ENCODE data around the gene TMEM52.

TMEM52 gene

DNA sequence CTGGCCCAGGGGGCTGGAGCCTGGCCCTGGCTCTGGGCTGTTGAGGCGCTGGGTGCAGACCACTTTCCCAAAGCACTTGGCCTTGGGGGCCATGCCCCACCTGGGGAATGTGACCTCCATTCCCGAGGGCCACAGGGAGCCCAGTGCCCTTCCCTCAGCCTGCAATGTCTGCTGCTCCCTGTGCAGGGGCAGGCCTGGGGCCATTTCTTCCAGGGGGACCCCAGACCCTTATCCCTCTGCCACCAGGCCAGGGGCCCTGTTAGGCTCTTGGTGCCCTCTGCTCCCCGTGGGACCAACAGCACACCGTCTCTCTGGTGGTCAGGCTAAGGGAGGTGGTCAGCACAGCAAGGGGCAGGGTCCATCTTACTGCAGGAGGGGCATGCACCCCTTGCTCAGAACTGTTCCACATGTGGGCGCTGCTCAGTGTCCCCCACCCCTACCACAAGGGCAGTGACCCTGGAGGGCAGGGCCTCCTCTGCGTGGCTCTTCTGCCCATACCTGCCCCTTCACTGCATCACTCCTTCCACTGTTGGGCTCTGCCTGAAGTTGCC lies 1.1 kb upstream of the TMEM52 start:
- H3K36me3 Mint-ChIP-seq (ENCODE audit: low read depth), result no peaks in the 10 kb centered on the region
- H3K27ac Mint-ChIP-seq, result no peak overlapping the region
- DNase-seq, result no peak
- H3K9me3 Mint-ChIP-seq, result no peaks in the 10 kb centered on the region
- TF ChIP-seq, protein P1, sequence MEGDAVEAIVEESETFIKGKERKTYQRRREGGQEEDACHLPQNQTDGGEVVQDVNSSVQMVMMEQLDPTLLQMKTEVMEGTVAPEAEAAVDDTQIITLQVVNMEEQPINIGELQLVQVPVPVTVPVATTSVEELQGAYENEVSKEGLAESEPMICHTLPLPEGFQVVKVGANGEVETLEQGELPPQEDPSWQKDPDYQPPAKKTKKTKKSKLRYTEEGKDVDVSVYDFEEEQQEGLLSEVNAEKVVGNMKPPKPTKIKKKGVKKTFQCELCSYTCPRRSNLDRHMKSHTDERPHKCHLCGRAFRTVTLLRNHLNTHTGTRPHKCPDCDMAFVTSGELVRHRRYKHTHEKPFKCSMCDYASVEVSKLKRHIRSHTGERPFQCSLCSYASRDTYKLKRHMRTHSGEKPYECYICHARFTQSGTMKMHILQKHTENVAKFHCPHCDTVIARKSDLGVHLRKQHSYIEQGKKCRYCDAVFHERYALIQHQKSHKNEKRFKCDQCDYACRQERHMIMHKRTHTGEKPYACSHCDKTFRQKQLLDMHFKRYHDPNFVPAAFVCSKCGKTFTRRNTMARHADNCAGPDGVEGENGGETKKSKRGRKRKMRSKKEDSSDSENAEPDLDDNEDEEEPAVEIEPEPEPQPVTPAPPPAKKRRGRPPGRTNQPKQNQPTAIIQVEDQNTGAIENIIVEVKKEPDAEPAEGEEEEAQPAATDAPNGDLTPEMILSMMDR (IDR thresholded peaks at IDR 0.05), result no peak
- H3K27me3 Mint-ChIP-seq (ENCODE audit: low read depth, poor library complexity), result peaks cover 13% of the 10 kb centered on the region
- no peak overlapping the region for H3K4me3 Mint-ChIP-seq
- peaks cover 28% of the 10 kb centered on the region for H3K4me1 Mint-ChIP-seq

DNA sequence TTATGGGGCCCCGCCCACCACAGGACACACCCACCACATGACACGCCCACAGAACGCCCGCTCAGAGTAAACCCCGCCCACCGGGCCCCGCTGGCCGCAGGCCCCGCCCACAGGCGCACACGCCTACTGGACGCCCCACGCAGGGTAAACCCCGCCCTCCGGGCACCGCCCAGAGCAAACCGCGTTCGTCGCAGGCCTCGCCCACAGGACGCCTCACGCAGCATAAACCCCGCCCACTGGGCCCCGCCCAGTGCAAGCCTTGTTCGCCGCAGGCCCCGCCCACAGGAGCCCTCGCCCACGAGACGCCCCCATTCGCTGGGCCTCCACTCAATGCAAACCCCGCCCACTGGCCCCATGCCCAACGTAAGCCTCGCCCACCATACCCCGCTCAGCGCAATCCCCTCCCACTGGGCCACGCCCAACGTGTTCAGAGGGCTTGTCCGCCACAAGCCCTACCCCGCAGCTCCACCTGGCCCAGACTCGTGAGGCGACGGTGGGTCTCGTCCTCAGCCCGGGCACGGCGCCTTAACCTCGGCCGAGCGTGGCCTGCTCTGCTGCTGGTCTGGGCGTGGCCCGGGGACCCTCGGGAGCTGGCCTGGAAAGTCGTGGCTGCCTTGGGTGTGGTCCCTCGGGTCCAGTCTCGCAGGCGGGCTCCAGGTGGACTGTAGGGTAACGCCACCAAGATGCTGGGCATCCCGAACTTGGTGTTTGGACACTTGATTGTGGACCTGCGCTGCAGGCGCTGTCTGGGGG lies 401 bp upstream of the TMEM52 start:
- no peak overlapping the region for H3K27ac Mint-ChIP-seq
- H3K36me3 Mint-ChIP-seq (ENCODE audit: low read depth), result no peaks in the 10 kb centered on the region
- H3K4me3 Mint-ChIP-seq, result peak overlapping the region; percentile 45
- no peaks in the 10 kb centered on the region for H3K9me3 Mint-ChIP-seq
- TF ChIP-seq, protein P1 (IDR thresholded peaks at IDR 0.05), result no peak
- H3K4me1 Mint-ChIP-seq, result peaks cover 29% of the 10 kb centered on the region
- H3K27me3 Mint-ChIP-seq (ENCODE audit: low read depth, poor library complexity), result peaks cover 14% of the 10 kb centered on the region
- DNase-seq, result peak; percentile 100

DNA sequence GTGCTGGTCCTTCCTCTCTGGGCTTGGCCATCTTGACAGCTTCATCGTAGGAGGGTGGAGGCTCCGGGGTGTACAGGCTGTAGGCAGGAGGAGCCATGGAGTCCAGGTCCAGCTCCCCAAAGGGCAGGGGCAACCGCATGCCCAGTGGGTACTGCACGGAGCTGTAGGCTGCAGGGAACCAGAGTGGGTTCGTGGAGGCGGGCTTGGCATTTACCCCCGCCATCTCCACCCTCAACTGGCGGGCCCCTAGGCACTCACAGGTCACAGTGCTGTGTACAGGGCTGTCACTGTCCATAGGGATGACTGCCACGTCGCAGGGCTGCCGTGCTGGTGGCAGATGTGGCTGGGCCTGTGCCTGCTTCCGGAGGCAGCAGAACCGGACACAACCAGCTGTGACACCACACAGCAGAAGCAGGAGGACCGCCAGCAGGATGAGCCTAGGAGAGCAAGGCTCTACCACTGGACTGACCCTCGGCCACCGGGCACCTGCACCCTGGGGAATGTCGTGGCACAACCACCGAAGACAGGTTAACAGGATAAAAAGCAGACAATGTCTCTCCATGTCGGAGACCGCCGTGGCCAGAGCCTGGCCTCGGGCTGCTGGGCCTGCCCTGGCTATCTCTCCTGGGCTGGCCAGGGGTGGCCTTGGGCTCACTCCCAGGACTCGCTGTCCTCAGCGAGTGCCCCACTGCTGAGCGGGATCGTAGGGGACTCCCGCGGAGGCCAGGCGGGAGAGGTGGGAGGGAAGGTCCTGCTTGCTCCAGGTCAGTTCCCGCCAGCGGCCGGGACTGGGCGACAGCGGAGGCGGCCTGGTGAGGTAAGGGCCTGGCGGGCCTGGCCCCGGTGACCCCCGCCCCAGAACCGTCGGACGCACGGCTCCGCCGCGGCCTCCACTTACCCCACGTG lies 831 bp downstream of the TMEM52 start:
- Mint-ChIP-seq H3K9me3 (no peaks in the 10 kb centered on the region), H3K4me1 (peaks cover 38% of the 10 kb centered on the region), H3K27ac (no peak overlapping the region), H3K36me3 (ENCODE audit: low read depth) (no peaks in the 10 kb centered on the region), H3K27me3 (ENCODE audit: low read depth, poor library complexity) (peaks cover 14% of the 10 kb centered on the region), H3K4me3 (peak overlapping the region; percentile 66)
- DNase-seq, result no peak
- TF ChIP-seq, protein P1 (IDR thresholded peaks at IDR 0.05), result no peak

DNA sequence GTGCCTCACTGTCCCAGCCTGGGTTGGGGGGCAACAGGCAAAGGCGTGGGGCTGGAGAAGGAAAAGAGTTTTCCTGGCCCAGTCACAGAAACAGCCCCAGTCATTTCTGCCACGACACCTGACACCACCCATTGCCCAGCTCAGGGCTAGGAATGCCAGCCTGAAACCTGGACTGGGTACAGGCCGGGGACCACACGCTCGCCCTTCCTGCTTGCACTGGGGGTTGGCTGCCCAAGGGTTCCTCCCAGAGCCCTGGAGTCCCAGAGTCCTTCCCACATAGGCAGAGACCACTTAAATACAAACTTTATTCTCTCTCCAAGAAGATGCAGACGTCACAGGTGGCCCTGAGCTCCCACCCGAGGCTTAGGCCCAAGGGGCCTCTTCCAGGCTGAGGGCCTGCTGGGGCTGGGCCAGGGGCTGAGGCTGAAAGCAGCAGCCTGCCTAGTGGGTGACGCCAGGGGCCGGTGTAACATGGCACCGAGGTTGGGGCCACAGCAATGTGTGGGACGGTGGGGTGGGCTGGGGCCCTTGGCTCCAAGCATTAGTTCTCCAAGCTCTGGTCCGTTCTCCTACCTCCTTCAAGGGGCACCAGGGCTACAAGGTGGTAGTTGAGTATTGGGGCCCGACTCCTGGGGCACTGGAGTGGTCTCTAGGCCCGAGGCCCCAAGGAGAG lies 1.6 kb downstream of the TMEM52 start:
- H3K4me3 Mint-ChIP-seq, result peak overlapping the region; percentile 32
- H3K27me3 Mint-ChIP-seq (ENCODE audit: low read depth, poor library complexity), result peaks cover 14% of the 10 kb centered on the region
- no peak for DNase-seq
- H3K27ac Mint-ChIP-seq, result no peak overlapping the region
- H3K36me3 Mint-ChIP-seq (ENCODE audit: low read depth), result no peaks in the 10 kb centered on the region
- no peaks in the 10 kb centered on the region for H3K9me3 Mint-ChIP-seq
- TF ChIP-seq, protein P1 (IDR thresholded peaks at IDR 0.05), result no peak
- peaks cover 32% of the 10 kb centered on the region for H3K4me1 Mint-ChIP-seq

DNA sequence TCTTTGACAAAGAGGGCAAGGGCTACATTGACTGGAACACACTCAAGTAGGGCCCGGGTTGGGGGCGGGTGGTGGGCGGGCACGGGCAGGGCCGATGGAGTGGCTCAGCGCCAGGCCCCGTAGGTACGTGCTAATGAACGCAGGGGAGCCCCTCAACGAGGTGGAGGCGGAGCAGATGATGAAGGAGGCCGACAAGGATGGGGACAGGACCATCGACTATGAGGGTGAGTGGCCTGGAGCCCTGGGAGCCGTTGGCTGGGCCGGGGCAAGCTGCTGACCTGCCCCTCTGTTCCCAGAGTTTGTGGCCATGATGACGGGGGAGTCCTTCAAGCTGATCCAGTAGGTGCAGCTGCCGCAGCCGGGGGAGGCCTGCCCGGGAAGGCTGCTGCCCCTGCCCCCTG lies 2.2 kb downstream of the TMEM52 start:
- H3K27me3 Mint-ChIP-seq (ENCODE audit: low read depth, poor library complexity), result peaks cover 14% of the 10 kb centered on the region
- TF ChIP-seq, protein P1 (IDR thresholded peaks at IDR 0.05), result no peak
- DNase-seq, result no peak
- H3K36me3 Mint-ChIP-seq (ENCODE audit: low read depth), result no peaks in the 10 kb centered on the region
- no peak overlapping the region for H3K4me3 Mint-ChIP-seq
- H3K4me1 Mint-ChIP-seq, result peaks cover 32% of the 10 kb centered on the region
- no peaks in the 10 kb centered on the region for H3K9me3 Mint-ChIP-seq
- no peak overlapping the region for H3K27ac Mint-ChIP-seq
